NCI-H2081 treated with DMSO at 0.1 percent for 48 hours (cell line): ENCODE data around the gene MESD.

Source experiments
- DNase-seq: peaks from one replicate; lab custom pipeline; 2025; lab: John Stamatoyannopoulos, UW

Gene MESD

GRCh38 chr15:80989518-80990478 lies at the start of gene MESD:
TSS of gene MESD (minus strand) at chr15:80989819. CDS start at chr15:80989791, 28 bp downstream.
- DNase-seq, result peak; percentile 61

- no peak for DNase-seq
Measured at GRCh38 chr15:81038975-81039607, 49.5 kb upstream of the MESD start.

- no peak for DNase-seq
Measured at GRCh38 chr15:81037952-81038743, 48.5 kb upstream of the MESD start.

- no peak for DNase-seq
Measured at GRCh38 chr15:81033508-81033907, 43.9 kb upstream of the MESD start.

- DNase-seq, result no peak
Measured at GRCh38 chr15:81032818-81033217, 43.2 kb upstream of the MESD start.

GRCh38 chr15:81032355-81032754 lies 42.7 kb upstream of the MESD start:
- no peak for DNase-seq

GRCh38 chr15:81031203-81031602 lies 41.6 kb upstream of the MESD start:
- no peak for DNase-seq

GRCh38 chr15:81030301-81030750 lies 40.7 kb upstream of the MESD start:
- no peak for DNase-seq

GRCh38 chr15:81029414-81030300 lies 40.0 kb upstream of the MESD start:
- DNase-seq, result no peak

- no peak for DNase-seq
Measured at GRCh38 chr15:81026836-81027599, 37.4 kb upstream of the MESD start.

- DNase-seq, result no peak
Measured at GRCh38 chr15:81025721-81026370, 36.2 kb upstream of the MESD start.

- no peak for DNase-seq
Measured at GRCh38 chr15:81024936-81025335, 35.3 kb upstream of the MESD start.

- DNase-seq, result no peak
Measured at GRCh38 chr15:81024265-81024872, 34.8 kb upstream of the MESD start.

GRCh38 chr15:81023483-81024264 lies 34.1 kb upstream of the MESD start:
- DNase-seq, result no peak

GRCh38 chr15:81021321-81021720 lies 31.7 kb upstream of the MESD start:
- no peak for DNase-seq

GRCh38 chr15:81018197-81018596 lies 28.6 kb upstream of the MESD start:
- no peak for DNase-seq

GRCh38 chr15:81016489-81017068 lies 27.0 kb upstream of the MESD start:
- DNase-seq, result no peak
